HG03108 (cell line): ENCODE data around the gene SLC25A39.

ENCODE experiments used
- ATAC-seq: cut with Tn5 transposase; IDR thresholded peaks from one replicate; pipeline ENCODE4 v1.9.1; 2021; ENCODE audit warnings: moderate library complexity; ENCODE audit not compliant: unreplicated experiment

SLC25A39 gene

DNA sequence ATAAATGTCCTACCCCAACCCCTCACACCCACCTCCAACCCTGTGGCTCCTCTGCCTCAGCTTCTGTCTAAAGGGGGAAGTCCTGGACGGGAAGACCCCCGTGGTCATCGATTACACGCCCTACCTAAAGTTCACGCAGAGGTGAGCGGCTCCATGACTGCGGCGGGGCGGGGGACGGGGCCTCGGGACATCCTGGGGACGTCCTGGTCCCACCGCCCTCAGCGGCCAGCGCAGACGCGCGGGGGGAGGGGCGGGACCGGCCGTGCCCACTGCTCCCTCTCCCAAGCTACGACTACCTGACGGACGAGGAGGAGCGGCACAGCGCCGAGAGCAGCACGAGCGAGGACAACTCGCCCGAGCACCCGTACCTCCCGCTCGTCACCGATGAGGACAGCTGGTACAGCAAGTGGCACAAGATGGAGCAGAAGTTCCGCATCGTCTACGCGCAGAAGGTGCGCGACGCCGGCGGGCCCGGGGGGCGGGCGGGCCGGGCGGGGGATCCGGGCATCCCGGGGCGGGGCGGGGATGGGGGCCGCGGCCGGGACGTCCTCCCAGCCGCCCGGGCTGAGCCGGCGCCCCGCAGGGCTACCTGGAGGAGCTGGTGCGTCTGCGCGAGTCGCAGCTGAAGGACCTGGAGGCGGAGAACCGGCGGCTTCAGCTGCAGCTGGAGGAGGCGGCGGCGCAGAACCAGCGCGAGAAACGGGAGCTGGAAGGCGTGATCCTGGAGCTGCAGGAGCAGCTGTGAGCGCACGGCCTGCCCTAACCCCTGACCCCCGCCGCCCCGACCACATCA lies 9.6 kb downstream of the SLC25A39 start:
- no peak for ATAC-seq

DNA sequence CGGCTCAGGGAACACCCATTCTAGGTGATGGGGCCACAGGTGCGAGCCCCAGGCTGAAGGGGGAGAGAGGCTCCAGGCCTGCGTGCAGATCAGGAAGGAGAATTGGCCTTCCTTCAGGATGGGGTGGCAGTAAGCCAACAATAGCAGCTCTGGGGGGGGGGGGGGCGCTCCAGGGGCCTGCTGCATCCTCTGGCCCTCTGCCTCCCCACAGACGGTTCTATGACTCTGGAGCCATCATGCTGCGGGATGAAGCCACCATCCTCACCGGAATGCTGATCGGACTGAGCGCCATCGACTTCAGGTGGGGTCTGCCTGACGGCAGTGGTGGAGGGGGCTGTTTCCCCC lies 10.1 kb downstream of the SLC25A39 start:
- no peak for ATAC-seq

- ATAC-seq = no peak
Measured at GRCh38 chr17:44314031-44314430, 10.6 kb downstream of the SLC25A39 start.

GRCh38 chr17:44312396-44313104 lies 12.1 kb downstream of the SLC25A39 start:
- no peak for ATAC-seq

- no peak for ATAC-seq
Measured at GRCh38 chr17:44311562-44312181, 13.0 kb downstream of the SLC25A39 start.

- ATAC-seq = no peak
Measured at GRCh38 chr17:44310609-44311376, 13.8 kb downstream of the SLC25A39 start.

DNA sequence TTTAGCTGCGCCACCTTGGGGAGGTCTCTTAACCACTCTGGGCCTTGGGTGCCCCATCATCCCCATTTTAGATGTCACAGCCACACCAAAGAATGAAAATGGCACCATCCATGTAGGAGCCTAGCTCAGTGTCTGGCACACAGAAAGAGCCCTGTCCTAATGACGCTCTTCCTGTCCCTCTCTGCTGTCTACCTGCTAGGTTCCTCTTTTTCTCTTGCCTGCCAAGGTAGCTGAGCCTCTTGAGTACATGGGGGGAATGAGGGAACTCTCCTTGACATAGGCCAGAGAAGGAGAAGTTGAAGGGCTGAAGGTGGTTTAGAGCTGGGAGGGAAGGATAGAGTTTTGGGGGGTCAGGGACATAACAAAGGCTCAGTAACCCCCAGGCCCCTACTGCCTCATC lies 14.4 kb downstream of the SLC25A39 start:
- ATAC-seq = no peak

DNA sequence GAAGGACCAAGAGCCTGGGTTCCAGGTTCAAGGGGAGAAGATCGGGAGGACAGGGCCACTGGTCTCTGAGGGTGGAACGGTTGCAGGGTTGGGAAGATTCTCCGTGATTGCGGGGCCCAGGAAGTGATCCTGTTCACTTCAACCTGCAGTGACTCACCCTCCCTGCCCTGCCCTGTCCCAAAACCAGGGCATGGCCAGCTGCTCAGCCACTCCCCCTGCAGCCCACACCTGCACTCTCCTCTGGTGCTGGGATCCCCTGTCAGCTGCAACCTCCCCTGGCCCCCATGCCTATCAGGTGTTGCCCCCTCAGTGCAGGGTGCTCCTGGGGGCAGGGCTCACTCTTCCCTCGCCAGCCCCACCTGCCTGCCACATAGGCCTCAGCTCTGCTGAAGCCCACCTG lies 15.2 kb downstream of the SLC25A39 start:
- no peak for ATAC-seq

GRCh38 chr17:44308865-44309264 lies 15.8 kb downstream of the SLC25A39 start:
- ATAC-seq = no peak

DNA sequence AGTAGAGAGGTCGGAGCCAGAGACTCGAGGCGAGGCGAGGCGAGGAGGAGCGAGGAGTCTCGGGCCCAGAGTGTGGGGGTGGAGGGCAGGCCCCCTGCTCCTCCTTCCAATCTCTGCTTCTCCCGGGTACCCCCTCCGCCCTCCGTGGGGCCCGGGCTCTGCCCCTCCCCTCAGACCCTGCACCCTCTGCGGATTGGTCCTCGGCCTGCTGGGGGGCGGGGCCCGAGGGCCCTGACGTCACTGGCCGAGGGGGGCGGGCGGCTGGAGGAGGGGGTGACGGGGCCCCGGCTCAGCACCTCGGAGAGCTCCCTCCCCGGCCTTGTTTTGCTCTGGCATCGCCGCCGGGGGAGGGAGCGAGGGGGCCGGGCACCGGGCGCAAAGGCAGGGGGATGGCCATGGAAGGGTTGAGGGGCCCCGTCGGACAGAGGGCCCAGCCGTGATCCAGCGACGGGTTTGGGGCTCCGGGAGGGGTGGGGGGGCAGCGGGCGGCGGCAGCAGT lies 16.3 kb downstream of the SLC25A39 start, which contains the start of gene RUNDC3A:
TSS of gene RUNDC3A (plus strand) at position 282 of the 499 bp plus-strand sequence. CDS start 232 bp downstream, outside the sequence.
- no peak for ATAC-seq

DNA sequence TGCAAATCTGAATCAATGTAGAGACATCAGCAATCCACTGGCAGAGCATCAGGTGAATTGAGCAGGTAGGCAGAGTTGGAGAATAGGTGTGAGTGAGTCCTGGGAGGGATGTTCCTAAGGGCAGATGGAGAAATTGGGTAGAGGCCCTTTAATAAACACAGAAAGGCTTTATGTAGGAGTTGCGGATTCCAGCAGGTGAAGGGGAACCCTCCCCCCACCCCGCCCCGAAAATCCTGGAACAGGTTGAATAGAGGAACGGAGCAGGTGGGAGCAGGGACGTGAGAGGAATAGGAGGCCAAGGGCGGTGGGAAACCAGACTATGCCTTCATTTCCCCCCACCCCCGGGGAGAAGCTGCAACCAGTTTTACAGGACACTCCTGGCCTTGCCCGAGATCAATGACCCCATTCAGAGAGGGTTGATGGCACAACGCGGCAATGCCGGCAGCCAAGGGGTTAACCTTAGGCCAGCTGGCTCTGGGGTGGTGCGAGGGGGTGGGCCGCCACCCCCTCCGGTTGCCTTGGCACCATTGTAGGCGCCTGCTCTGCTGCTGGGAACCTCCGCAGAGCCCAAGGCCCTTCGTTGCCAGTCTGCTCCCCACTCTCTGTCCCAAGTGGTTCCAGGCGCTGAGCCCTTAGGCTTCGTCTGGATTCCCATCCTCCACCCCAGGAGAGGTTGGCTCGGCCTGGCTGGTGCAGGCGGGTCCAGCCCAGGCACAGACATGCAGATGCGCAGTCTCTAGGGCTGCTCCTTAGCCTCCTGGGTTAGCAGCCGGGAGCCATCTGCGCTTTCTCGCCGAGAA lies 17.0 kb downstream of the SLC25A39 start:
- ATAC-seq = no peak

DNA sequence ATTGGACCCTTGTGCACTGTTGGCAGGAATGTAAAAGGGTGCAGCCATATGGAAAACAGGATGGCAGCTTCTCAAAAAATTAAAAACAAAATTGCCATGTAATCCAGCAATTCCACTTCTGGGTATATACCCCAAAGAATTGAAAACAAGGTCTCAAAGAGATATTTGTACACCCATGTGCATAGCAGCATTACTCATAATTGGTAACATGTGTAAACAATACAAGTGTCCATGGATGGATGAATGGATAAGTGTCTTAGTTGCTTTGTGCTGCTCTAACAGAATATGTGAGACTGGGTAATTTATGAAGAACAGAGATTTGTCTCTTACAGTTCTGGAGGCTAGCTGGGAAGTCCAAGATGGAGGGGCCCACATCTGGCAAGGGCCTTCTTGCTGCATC lies 20.0 kb downstream of the SLC25A39 start:
- no peak for ATAC-seq

GRCh38 chr17:44297975-44298374 lies 26.6 kb downstream of the SLC25A39 start:
- ATAC-seq = no peak

GRCh38 chr17:44293509-44294226 lies 31.0 kb downstream of the SLC25A39 start:
- no peak for ATAC-seq

GRCh38 chr17:44287651-44288050 lies 37.0 kb downstream of the SLC25A39 start:
- ATAC-seq = no peak

DNA sequence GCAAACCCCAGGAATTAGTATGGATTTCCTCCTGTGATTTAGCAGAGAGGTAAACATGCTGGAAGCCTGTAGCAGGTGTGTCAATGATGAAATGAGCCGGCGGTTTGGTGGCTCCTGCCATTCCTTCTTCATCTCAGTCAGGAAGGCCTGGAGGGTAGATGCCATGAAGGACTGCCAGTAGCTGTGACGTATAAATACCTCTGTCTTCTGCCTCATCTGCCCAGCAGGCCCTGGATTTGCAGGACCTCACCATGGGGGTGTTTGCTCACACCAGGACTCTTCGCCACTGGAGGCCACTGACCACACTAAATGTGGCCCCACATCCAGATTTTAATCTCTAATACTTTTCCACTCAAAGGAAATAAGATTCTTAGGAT lies 40.6 kb downstream of the SLC25A39 start:
- no peak for ATAC-seq

- ATAC-seq = no peak
Measured at GRCh38 chr17:44283344-44284023, 41.1 kb downstream of the SLC25A39 start.

DNA sequence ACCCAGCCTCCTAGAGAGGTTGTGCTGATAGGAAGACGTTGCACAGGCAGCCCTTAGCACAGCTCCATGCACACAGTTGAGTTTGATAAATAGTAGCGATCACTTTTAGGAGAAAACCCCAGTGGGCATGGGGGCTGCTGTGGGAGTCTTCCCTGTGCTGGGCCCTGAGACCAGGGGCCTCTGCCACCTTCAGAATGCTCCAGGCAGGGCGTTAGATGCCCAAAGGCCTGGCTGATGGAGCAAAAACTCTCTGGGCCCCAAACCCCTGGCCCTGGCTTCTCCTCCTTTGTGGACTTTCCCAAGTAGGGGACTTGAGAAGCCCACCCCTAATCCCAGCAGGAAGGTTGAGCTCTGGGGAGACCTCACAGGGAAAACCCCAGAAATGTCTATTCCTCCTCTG lies 42.4 kb downstream of the SLC25A39 start:
- ATAC-seq = no peak

GRCh38 chr17:44281570-44281969 lies 43.1 kb downstream of the SLC25A39 start:
- ATAC-seq = no peak
